ENCODE results near the gene VOPP1. TPM values are rescaled to one million over a fixed set of nuclear protein-coding genes. Genes with fewer than 3 reads are reported as not detected.

VOPP1 gene
- total RNA-seq, 1 donor from 2014 or later = 23.7 TPM

DNA sequence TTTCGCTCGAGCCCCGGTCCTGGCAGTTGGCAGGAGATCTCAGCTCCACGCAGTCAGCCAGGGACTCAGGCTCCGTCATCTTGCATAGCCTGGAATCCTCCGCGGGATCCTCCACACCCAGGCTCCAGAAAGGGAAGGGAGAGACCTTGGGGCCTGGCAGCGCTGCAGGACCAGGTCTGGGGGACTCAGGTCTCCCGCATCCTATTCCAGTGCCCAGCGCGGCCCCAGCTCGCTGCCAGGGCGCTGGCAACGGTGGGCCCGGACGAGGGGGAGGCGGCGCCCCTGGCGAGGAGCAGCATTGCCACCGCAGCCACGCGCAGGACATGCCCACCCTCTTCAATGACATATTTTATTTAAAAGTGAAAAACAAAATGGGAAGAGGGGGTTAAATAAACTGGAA lies 123.8 kb downstream of the VOPP1 start:
- peaks cover 18% of the 10 kb centered on the region for H3K27me3 ChIP-seq (ENCODE audit: low read depth)
- no peak for TF ChIP-seq CTCF (IDR thresholded peaks at IDR 0.05; ENCODE audit: borderline replicate concordance)
- H3K4me1 ChIP-seq = peaks cover 5% of the 10 kb centered on the region
- H3K4me3 ChIP-seq = no peak overlapping the region
- DNase-seq = no peak
- no peaks in the 10 kb centered on the region for H3K36me3 ChIP-seq
- H3K27ac ChIP-seq (replicated peaks) = no peak overlapping the region
- H3K9me3 ChIP-seq (replicated peaks) = no peaks in the 10 kb centered on the region
- intact Hi-C loops (cut with micrococcal nuclease) = no loop called here

GRCh38 chr7:55444786-55445185 lies 127.5 kb downstream of the VOPP1 start:
- intact Hi-C loops (cut with micrococcal nuclease) = no loop called here

GRCh38 chr7:55441774-55442522 lies 130.4 kb downstream of the VOPP1 start:
- Histone ChIP-seq H3K27ac (replicated peaks) (no peak overlapping the region), H3K27me3 (ENCODE audit: low read depth) (no peaks in the 10 kb centered on the region), H3K4me1 (peaks cover 42% of the 10 kb centered on the region), H3K36me3 (no peaks in the 10 kb centered on the region), H3K4me3 (no peak overlapping the region), H3K9me3 (replicated peaks) (no peaks in the 10 kb centered on the region)
- no peak for TF ChIP-seq CTCF (IDR thresholded peaks at IDR 0.05; ENCODE audit: borderline replicate concordance)
- DNase-seq = no peak
- intact Hi-C loops (cut with micrococcal nuclease) = no loop called here

More at GRCh38 chr7:55444786-55445185, 127.5 kb downstream of the VOPP1 start:
- peaks cover 15% of the 10 kb centered on the region for H3K27me3 ChIP-seq (ENCODE audit: low read depth)
- H3K36me3 ChIP-seq = no peaks in the 10 kb centered on the region
- TF ChIP-seq CTCF (IDR thresholded peaks at IDR 0.05; ENCODE audit: borderline replicate concordance) = no peak
- H3K27ac ChIP-seq (replicated peaks) = no peak overlapping the region
- no peaks in the 10 kb centered on the region for H3K9me3 ChIP-seq (replicated peaks)
- no peak overlapping the region for H3K4me3 ChIP-seq
- no peak for DNase-seq
- H3K4me1 ChIP-seq = peaks cover 28% of the 10 kb centered on the region

DNA sequence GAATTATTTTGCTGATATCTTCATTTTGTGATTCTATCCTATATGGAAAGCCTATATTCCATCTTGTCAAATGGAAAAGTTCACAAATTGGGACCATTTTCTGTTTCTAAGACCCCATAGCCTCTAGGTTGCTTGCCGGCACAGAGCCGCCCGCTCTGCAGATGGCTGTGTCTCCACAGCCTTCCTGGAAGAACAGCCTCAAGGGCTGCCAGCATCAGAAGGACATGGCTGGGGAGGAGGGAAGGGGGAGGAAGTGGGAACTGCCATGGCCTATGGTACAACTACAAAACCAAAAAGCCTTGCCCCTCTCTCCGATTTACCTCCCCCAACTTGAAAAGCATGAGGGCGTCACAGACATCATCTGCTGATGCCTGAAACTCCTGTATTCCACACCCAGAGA lies 131.3 kb downstream of the VOPP1 start:
- Histone ChIP-seq H3K27me3 (ENCODE audit: low read depth) (no peaks in the 10 kb centered on the region), H3K9me3 (replicated peaks) (no peaks in the 10 kb centered on the region), H3K27ac (replicated peaks) (no peak overlapping the region), H3K36me3 (no peaks in the 10 kb centered on the region), H3K4me1 (peaks cover 38% of the 10 kb centered on the region), H3K4me3 (no peak overlapping the region)
- DNase-seq = no peak
- intact Hi-C loops (cut with micrococcal nuclease) = no loop called here
- no peak for TF ChIP-seq CTCF (IDR thresholded peaks at IDR 0.05; ENCODE audit: borderline replicate concordance)

DNA sequence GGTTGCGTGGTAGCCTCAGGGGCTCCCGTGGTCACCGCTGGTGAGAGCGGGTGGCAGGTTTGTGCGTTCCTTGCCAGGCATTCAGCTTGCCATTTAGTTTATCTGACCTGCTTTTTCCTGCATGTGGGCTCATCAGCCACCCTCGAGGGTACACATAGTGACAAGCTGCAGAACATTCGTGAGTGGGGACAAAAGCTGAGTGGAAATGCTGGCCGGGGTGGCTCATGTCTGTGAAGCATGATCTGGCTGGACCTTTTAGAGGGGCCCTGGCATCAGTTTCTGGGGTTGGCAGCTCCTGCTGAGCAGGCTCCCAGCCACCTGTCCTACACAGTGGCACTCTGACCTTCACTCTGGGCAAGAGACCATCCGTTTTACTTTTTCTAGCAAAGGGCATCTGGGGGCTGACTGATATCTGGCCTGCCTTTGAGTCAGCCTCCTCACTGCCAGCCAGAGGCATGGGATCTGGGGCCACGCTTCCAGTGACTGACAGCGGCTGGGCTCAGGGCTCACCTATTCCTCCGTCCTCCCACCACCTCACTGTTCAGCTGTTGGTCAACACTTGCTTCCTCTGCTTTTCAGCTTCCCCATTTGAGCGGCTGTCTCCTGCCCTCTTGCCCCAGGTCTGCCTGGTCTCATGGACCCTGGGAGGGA lies 132.1 kb downstream of the VOPP1 start:
- intact Hi-C loops (cut with micrococcal nuclease) = no loop called here

More for the DNA sequence above, 132.1 kb downstream of the VOPP1 start:
- Histone ChIP-seq H3K4me1 (peaks cover 38% of the 10 kb centered on the region), H3K27ac (replicated peaks) (peak overlapping the region; percentile 3), H3K27me3 (ENCODE audit: low read depth) (no peaks in the 10 kb centered on the region), H3K36me3 (no peaks in the 10 kb centered on the region), H3K4me3 (no peak overlapping the region), H3K9me3 (replicated peaks) (no peaks in the 10 kb centered on the region)
- TF ChIP-seq CTCF (IDR thresholded peaks at IDR 0.05; ENCODE audit: borderline replicate concordance) = no peak
- no peak for DNase-seq

Measured in left ventricle myocardium inferior (tissue), 1 donor.